Measurements from ENCODE around the gene CEP104.

DNA sequence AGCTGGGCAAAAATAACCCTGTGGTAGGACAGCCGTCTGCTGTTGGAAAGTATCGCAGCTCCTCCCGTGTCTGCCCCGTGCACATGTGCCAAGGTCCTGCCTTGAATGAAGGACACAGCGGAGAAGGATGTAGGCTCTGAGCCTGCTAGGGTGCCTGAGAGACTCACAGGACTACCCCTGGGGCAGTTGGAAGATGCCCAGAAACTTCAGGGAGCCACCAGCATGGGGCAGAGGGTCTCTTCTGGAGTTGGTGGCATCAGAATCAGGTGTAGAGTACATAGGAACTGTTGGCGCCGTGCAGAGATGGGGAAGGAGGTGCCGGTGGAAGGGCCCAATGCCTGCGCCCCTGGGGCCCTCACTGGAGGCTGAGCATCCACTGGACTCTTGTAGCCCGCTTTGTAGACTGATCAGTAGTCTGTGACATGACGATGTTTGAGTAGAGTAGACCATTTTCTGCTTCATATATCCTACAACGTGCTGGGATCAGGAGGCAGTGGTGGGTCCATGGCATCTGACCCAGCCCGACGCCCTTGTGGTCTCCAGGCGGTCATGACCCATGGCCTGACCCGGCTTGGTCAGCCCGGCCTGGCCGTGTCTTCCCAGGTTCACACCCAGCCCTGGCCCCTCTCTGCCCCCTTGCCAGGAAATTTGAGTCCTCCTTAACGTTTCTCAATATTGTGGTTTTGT, 48.4 kb upstream of the CEP104 start:
- TF ChIP-seq, protein P1, sequence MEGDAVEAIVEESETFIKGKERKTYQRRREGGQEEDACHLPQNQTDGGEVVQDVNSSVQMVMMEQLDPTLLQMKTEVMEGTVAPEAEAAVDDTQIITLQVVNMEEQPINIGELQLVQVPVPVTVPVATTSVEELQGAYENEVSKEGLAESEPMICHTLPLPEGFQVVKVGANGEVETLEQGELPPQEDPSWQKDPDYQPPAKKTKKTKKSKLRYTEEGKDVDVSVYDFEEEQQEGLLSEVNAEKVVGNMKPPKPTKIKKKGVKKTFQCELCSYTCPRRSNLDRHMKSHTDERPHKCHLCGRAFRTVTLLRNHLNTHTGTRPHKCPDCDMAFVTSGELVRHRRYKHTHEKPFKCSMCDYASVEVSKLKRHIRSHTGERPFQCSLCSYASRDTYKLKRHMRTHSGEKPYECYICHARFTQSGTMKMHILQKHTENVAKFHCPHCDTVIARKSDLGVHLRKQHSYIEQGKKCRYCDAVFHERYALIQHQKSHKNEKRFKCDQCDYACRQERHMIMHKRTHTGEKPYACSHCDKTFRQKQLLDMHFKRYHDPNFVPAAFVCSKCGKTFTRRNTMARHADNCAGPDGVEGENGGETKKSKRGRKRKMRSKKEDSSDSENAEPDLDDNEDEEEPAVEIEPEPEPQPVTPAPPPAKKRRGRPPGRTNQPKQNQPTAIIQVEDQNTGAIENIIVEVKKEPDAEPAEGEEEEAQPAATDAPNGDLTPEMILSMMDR (IDR thresholded peaks at IDR 0.05), result no peak
- TF ChIP-seq EZH2 (IDR thresholded peaks at IDR 0.05; ENCODE audit: borderline replicate concordance, insufficient read depth, low read depth, low read length, poor library complexity, severe bottlenecking), result no peak
